GM18508 (cell line): ENCODE results near the gene MLPH.

ENCODE experiments used
- ATAC-seq: cut with Tn5 transposase; IDR thresholded peaks from one replicate; pipeline ENCODE4 v1.9.1; 2021; ENCODE audit warnings: moderate number of reproducible peaks; ENCODE audit not compliant: insufficient read depth, unreplicated experiment

MLPH gene

GRCh38 chr2:237514474-237515130 lies 27.6 kb downstream of the MLPH start:
- no peak for ATAC-seq

GRCh38 chr2:237515166-237515565 lies 28.1 kb downstream of the MLPH start:
- ATAC-seq: no peak

- no peak for ATAC-seq
Measured at GRCh38 chr2:237515621-237516275, 28.7 kb downstream of the MLPH start.

GRCh38 chr2:237517163-237517562 lies 30.1 kb downstream of the MLPH start:
- no peak for ATAC-seq

- ATAC-seq: no peak
Measured at GRCh38 chr2:237517990-237518389, 30.9 kb downstream of the MLPH start.

GRCh38 chr2:237519506-237520245 lies 32.6 kb downstream of the MLPH start:
- no peak for ATAC-seq

GRCh38 chr2:237520290-237520689 lies 33.2 kb downstream of the MLPH start:
- ATAC-seq: no peak

- ATAC-seq: no peak
Measured at GRCh38 chr2:237524631-237525030, 37.6 kb downstream of the MLPH start.

GRCh38 chr2:237525559-237526157 lies 38.6 kb downstream of the MLPH start:
- no peak for ATAC-seq

- no peak for ATAC-seq
Measured at GRCh38 chr2:237527233-237527632, 40.2 kb downstream of the MLPH start.

GRCh38 chr2:237527766-237528165 lies 40.7 kb downstream of the MLPH start:
- no peak for ATAC-seq

GRCh38 chr2:237529452-237530402 lies 42.7 kb downstream of the MLPH start:
- ATAC-seq: no peak

GRCh38 chr2:237530472-237531433 lies 43.7 kb downstream of the MLPH start:
- no peak for ATAC-seq

GRCh38 chr2:237532160-237532559 lies 45.1 kb downstream of the MLPH start:
- ATAC-seq: no peak

GRCh38 chr2:237533668-237534161 lies 46.7 kb downstream of the MLPH start:
- ATAC-seq: no peak

- ATAC-seq: no peak
Measured at GRCh38 chr2:237534380-237534779, 47.3 kb downstream of the MLPH start.

- no peak for ATAC-seq
Measured at GRCh38 chr2:237535385-237536082, 48.5 kb downstream of the MLPH start.

GRCh38 chr2:237536083-237536415 lies 49.0 kb downstream of the MLPH start:
- no peak for ATAC-seq
